Omental fat pad (tissue), 4 donors: Measurements from ENCODE around the gene SPECC1L. TPM values are rescaled to one million over a fixed set of nuclear protein-coding genes. Genes with fewer than 3 reads are reported as not detected.

ENCODE experiments used
- ATAC-seq: fragments of 150-250 bp; one replicate; pipeline ENCODE4 v1.9.1; 2016; ENCODE audit warnings: mild to moderate bottlenecking, moderate library complexity; ENCODE audit not compliant: low FRiP score
- DNase-seq: peaks from one replicate; pipeline ENCODE4 v3.0.0-alpha.2; 2019; ENCODE audit warnings: low spot score
- CTCF ChIP-seq, 3 donors: fragments of 450-650 bp; IDR thresholded peaks; one replicate each; pipeline ENCODE4 v1.5.1; 2016 to 2017; ENCODE audit warnings: antibody characterized with exemption in 3 of 3, mild to moderate bottlenecking in 3 of 3, moderate library complexity in 2 of 3
- total RNA-seq, 4 donors: library from RNA; depleted of rRNA; stranded (reverse); fragments of >200 nt; gene quantifications; one replicate each; pipeline ENCODE4 v1.1.0, GENCODE V29; 2016

The SPECC1L gene
- total RNA-seq, 4 donors from 2014 or later: 31.3 to 44.9 (median 35.6) TPM

- DNase-seq (no peak), ATAC-seq (no peak)
- TF ChIP-seq CTCF (IDR thresholded peaks at IDR 0.05): no peak
These were observed 139.1 kb downstream of the SPECC1L start for GRCh38 chr22:24409707-24410106.

GRCh38 chr22:24410110-24410856 lies 139.7 kb downstream of the SPECC1L start:
- DNase-seq: no peak
- TF ChIP-seq CTCF (IDR thresholded peaks at IDR 0.05): no peak
- ATAC-seq: no peak

- DNase-seq (no peak), ATAC-seq (no peak)
- TF ChIP-seq CTCF (IDR thresholded peaks at IDR 0.05): no peak
These were observed 140.8 kb downstream of the SPECC1L start for GRCh38 chr22:24411256-24412004.

- TF ChIP-seq CTCF (IDR thresholded peaks at IDR 0.05): no peak
- no peak for ATAC-seq
- DNase-seq: no peak
These were observed 141.6 kb downstream of the SPECC1L start for GRCh38 chr22:24412274-24412673.

- DNase-seq: no peak
- no peak for ATAC-seq
- no peak for TF ChIP-seq CTCF (IDR thresholded peaks at IDR 0.05)
These were observed 142.6 kb downstream of the SPECC1L start for GRCh38 chr22:24413271-24413670.

GRCh38 chr22:24413736-24414385 lies 143.2 kb downstream of the SPECC1L start:
- ATAC-seq (no peak), DNase-seq (no peak)
- no peak for TF ChIP-seq CTCF (IDR thresholded peaks at IDR 0.05)
